SK-N-SH treated with all-trans-retinoic acid at 6 μM for 48 hours (cell line): Measurements from ENCODE around the gene CMBL.

Experiments
- ATAC-seq: fragments of 200-7000 bp; cut with Tn5 transposase; 3 replicates; pipeline ENCODE4 v1.9.1; 2020; ENCODE audit warnings: mild to moderate bottlenecking, moderate library complexity
- ARNTL ChIP-seq: fragments of 450-650 bp; formaldehyde crosslinking; IDR thresholded peaks from 2 replicates; pipeline ENCODE4 v1.5.0; 2020; ENCODE audit warnings: low read depth, mild to moderate bottlenecking, moderate library complexity, borderline replicate concordance
- BACH2 ChIP-seq: fragments of 250-450 bp; sonication (Bioruptor Pico); IDR thresholded peaks from 2 replicates; pipeline ENCODE4 v1.9.0; 2021; ENCODE audit warnings: mild to moderate bottlenecking, borderline replicate concordance
- CREB5 ChIP-seq: fragments of 250-450 bp; sonication (Bioruptor Pico); IDR thresholded peaks from 2 replicates; pipeline ENCODE4 v1.5.1; 2020; ENCODE audit warnings: low read depth, mild to moderate bottlenecking, moderate library complexity
- CSDC2 ChIP-seq: fragments of 250-450 bp; sonication (Bioruptor Pico); IDR thresholded peaks from 2 replicates; pipeline ENCODE4 v1.5.0; 2020; ENCODE audit warnings: mild to moderate bottlenecking, moderate library complexity
- CSRNP3 ChIP-seq: fragments of 250-450 bp; sonication (Bioruptor Pico); IDR thresholded peaks from 2 replicates; pipeline ENCODE4 v1.5.1; 2021; ENCODE audit warnings: mild to moderate bottlenecking, moderate library complexity
- ESRRG ChIP-seq: fragments of 250-450 bp; sonication (Bioruptor Pico); IDR thresholded peaks from 2 replicates; pipeline ENCODE4 v1.6.1; 2021; ENCODE audit warnings: mild to moderate bottlenecking
- GLIS3 ChIP-seq: fragments of 250-450 bp; sonication (Bioruptor Pico); IDR thresholded peaks from 2 replicates; pipeline ENCODE4 v1.5.0; 2020; ENCODE audit warnings: mild to moderate bottlenecking, moderate library complexity
- ISL1 ChIP-seq: fragments of 250-450 bp; sonication (Bioruptor Pico); IDR thresholded peaks from 2 replicates; pipeline ENCODE4 v2.1.2; 2022; ENCODE audit warnings: mild to moderate bottlenecking, moderate library complexity
- OSR1 ChIP-seq: fragments of 250-450 bp; sonication (Bioruptor Pico); IDR thresholded peaks from 2 replicates; pipeline ENCODE4 v1.8.0; 2022; ENCODE audit warnings: moderate library complexity, mild to moderate bottlenecking, inconsistent platforms
- POU6F1 ChIP-seq: fragments of 250-450 bp; sonication (Bioruptor Pico); IDR thresholded peaks from 2 replicates; pipeline ENCODE4 v1.8.0; 2021; ENCODE audit warnings: low read depth, mild to moderate bottlenecking, moderate library complexity, borderline replicate concordance
- PPARA ChIP-seq: fragments of 250-450 bp; sonication (Bioruptor Pico); IDR thresholded peaks from 2 replicates; pipeline ENCODE4 v1.5.0; 2020; ENCODE audit warnings: mild to moderate bottlenecking, borderline replicate concordance
- SNAI2 ChIP-seq: fragments of 250-450 bp; sonication (Bioruptor Pico); IDR thresholded peaks from 2 replicates; pipeline ENCODE4 v1.5.0; 2020; ENCODE audit warnings: mild to moderate bottlenecking, moderate library complexity
- TCF4 ChIP-seq: fragments of 250-450 bp; sonication (Bioruptor Pico); IDR thresholded peaks from 2 replicates; pipeline ENCODE4 v1.8.0; 2021; ENCODE audit warnings: mild to moderate bottlenecking, moderate library complexity, borderline replicate concordance
- TOX ChIP-seq: fragments of 250-450 bp; sonication (Bioruptor Pico); IDR thresholded peaks from 2 replicates; pipeline ENCODE4 v1.8.0; 2021; ENCODE audit warnings: mild to moderate bottlenecking, moderate library complexity, borderline replicate concordance
- ZC3H10 ChIP-seq: fragments of 250-450 bp; sonication (Bioruptor Pico); IDR thresholded peaks from 2 replicates; pipeline ENCODE4 v1.5.1; 2021; ENCODE audit warnings: mild to moderate bottlenecking, moderate library complexity
- ZFP3 ChIP-seq: fragments of 250-450 bp; sonication (Bioruptor Pico); IDR thresholded peaks from 2 replicates; pipeline ENCODE4 v1.5.0; 2020; ENCODE audit warnings: mild to moderate bottlenecking, moderate library complexity
- ZNF70 ChIP-seq: fragments of 450-650 bp; formaldehyde crosslinking; IDR thresholded peaks from 2 replicates; pipeline ENCODE4 v1.5.0; 2020; ENCODE audit warnings: mild to moderate bottlenecking, moderate library complexity
- ZNF8 ChIP-seq: fragments of 450-650 bp; formaldehyde crosslinking; IDR thresholded peaks from 2 replicates; pipeline ENCODE4 v1.5.0; 2020; ENCODE audit warnings: mild to moderate bottlenecking, moderate library complexity

CMBL gene

GRCh38 chr5:10306806-10307205 is 896 bp downstream of the CMBL start (continued):
- no peak for TF ChIP-seq CREB5 (CRISPR knock-in tag)

- ATAC-seq, result no peak
- TF ChIP-seq ZNF70 (CRISPR knock-in tag) (no peak), SNAI2 (CRISPR knock-in tag) (no peak), ISL1 (CRISPR knock-in tag) (no peak), PPARA (CRISPR knock-in tag) (no peak), POU6F1 (CRISPR knock-in tag) (no peak), TOX (CRISPR knock-in tag) (no peak), ARNTL (no peak)
Observed at GRCh38 chr5:10306114-10306513, 1.6 kb downstream of the CMBL start.

- ATAC-seq, result no peak
Observed at GRCh38 chr5:10304932-10305331, 2.8 kb downstream of the CMBL start.

GRCh38 chr5:10303699-10304170 is 4.0 kb downstream of the CMBL start:
- no peak for ATAC-seq
- no peak for TF ChIP-seq ZC3H10
- TF ChIP-seq CSDC2, result no peak
- no peak for TF ChIP-seq TCF4 (CRISPR knock-in tag)
- no peak for TF ChIP-seq CREB5 (CRISPR knock-in tag)
- no peak for TF ChIP-seq TOX (CRISPR knock-in tag)
- no peak for TF ChIP-seq ZFP3 (CRISPR knock-in tag)
- TF ChIP-seq ESRRG (CRISPR knock-in tag), result no peak
- TF ChIP-seq SNAI2 (CRISPR knock-in tag), result no peak
- no peak for TF ChIP-seq POU6F1 (CRISPR knock-in tag)
- no peak for TF ChIP-seq CSRNP3 (CRISPR knock-in tag)

More at GRCh38 chr5:10304932-10305331, 2.8 kb downstream of the CMBL start:
- no peak for TF ChIP-seq CREB5 (CRISPR knock-in tag)
- TF ChIP-seq POU6F1 (CRISPR knock-in tag), result no peak
- TF ChIP-seq ZNF8 (CRISPR knock-in tag), result no peak
- no peak for TF ChIP-seq TOX (CRISPR knock-in tag)
- TF ChIP-seq OSR1 (CRISPR knock-in tag), result no peak
- TF ChIP-seq BACH2 (CRISPR knock-in tag), result no peak
- TF ChIP-seq CSRNP3 (CRISPR knock-in tag), result no peak
- no peak for TF ChIP-seq ZC3H10
- TF ChIP-seq GLIS3 (CRISPR knock-in tag), result no peak
- no peak for TF ChIP-seq ISL1 (CRISPR knock-in tag)
- no peak for TF ChIP-seq SNAI2 (CRISPR knock-in tag)
- TF ChIP-seq, all 23 proteins: peak for 0
